Measurements from ENCODE around the gene DHX9. TPM values are rescaled to one million over a fixed set of nuclear protein-coding genes. Genes with fewer than 3 reads are reported as not detected.
"Not testable (repeated sequence)": the region's sequence is repeated elsewhere in the genome, so short reads cannot be mapped to it uniquely, and the experiment has no call there.

The DHX9 gene
- total RNA-seq, 1 donor from 2014 or later: 195 TPM

GRCh38 chr1:182889997-182890396 is 50.9 kb downstream of the DHX9 start:
- DNase-seq (ENCODE audit: low read depth): no peak

- DNase-seq (ENCODE audit: low read depth): no peak
Measured at GRCh38 chr1:182890927-182891610, 51.9 kb downstream of the DHX9 start.

- DNase-seq (ENCODE audit: low read depth): no peak
Measured at GRCh38 chr1:182897696-182898095, 58.5 kb downstream of the DHX9 start.

- DNase-seq (ENCODE audit: low read depth): not testable (repeated sequence)
Measured at GRCh38 chr1:182901946-182902345, 62.8 kb downstream of the DHX9 start.

GRCh38 chr1:182905321-182905720 is 66.2 kb downstream of the DHX9 start:
- no peak for DNase-seq (ENCODE audit: low read depth)

GRCh38 chr1:182909578-182909977 is 70.4 kb downstream of the DHX9 start:
- DNase-seq (ENCODE audit: low read depth): no peak

GRCh38 chr1:182910143-182910542 is 71.0 kb downstream of the DHX9 start:
- no peak for DNase-seq (ENCODE audit: low read depth)

- DNase-seq (ENCODE audit: low read depth): no peak
Measured at GRCh38 chr1:182913401-182913800, 74.3 kb downstream of the DHX9 start.

GRCh38 chr1:182917378-182917777 is 78.2 kb downstream of the DHX9 start:
- no peak for DNase-seq (ENCODE audit: low read depth)

GRCh38 chr1:182925661-182926060 is 86.5 kb downstream of the DHX9 start:
- no peak for DNase-seq (ENCODE audit: low read depth)

- DNase-seq (ENCODE audit: low read depth): no peak
Measured at GRCh38 chr1:182927693-182928433, 88.7 kb downstream of the DHX9 start.

GRCh38 chr1:182930985-182931384 is 91.8 kb downstream of the DHX9 start:
- no peak for DNase-seq (ENCODE audit: low read depth)

GRCh38 chr1:182935716-182936115 is 96.6 kb downstream of the DHX9 start:
- DNase-seq (ENCODE audit: low read depth): no peak

Other genes starting within 250 kb of the DHX9 start
- under 0.01 TPM in 1 of 2 replicates, not detected in the other for gene RGS16, start 235.0 kb upstream of the DHX9 start, total RNA-seq
- not detected in 2 replicates for gene RGS8, start 154.8 kb upstream of the DHX9 start, total RNA-seq
- 0.35 and 1.5 TPM in 2 replicates for gene NPL, start 49.6 kb upstream of the DHX9 start, total RNA-seq
- 0.20 TPM in 1 of 2 replicates, not detected in the other for gene SHCBP1L, start 113.8 kb downstream of the DHX9 start, total RNA-seq
- gene LAMC1, start 184.1 kb downstream of the DHX9 start, total RNA-seq: 241 and 266 TPM in 2 replicates